AG10803 (cell line): Measurements from ENCODE around the gene GOLGA8B.
"Not testable (repeated sequence)": the region's sequence is repeated elsewhere in the genome, so short reads cannot be mapped to it uniquely, and the experiment has no call there.

Experiments used
- DNase-seq: peaks from one replicate; pipeline ENCODE4 v3.0.0; 2010; ENCODE audit warnings: low read depth
- H3K4me3 ChIP-seq: 2 replicates; pipeline ENCODE4 v1.5.1; 2011; ENCODE audit warnings: mild to moderate bottlenecking, low read length, control low read depth
- CTCF ChIP-seq: conservative IDR thresholded peaks from 2 replicates; pipeline ENCODE4 v1.5.1; 2011; ENCODE audit warnings: mild to moderate bottlenecking, low read length, control low read depth, inconsistent platforms

Gene GOLGA8B

DNA sequence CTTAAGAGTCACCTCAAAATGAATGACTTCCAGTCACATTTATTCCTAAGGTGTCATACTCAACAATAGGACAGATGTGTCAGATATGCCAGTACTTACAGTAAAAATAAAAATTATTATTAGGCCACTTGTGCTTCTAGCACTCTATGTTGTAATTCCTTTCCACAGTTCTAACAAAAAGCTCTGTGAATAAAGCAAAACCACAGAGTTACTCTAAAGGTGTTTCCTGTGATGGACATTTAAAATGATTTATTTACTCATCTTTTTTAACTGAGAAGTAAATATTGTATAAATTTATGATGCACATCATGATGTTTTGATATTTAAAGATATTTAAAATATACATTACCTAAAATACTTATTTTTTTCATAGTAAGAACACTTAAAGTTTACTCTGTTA lies 13.9 kb upstream of the GOLGA8B start:
- no peak overlapping the region for H3K4me3 ChIP-seq
- no peak for TF ChIP-seq CTCF
- DNase-seq = no peak

DNA sequence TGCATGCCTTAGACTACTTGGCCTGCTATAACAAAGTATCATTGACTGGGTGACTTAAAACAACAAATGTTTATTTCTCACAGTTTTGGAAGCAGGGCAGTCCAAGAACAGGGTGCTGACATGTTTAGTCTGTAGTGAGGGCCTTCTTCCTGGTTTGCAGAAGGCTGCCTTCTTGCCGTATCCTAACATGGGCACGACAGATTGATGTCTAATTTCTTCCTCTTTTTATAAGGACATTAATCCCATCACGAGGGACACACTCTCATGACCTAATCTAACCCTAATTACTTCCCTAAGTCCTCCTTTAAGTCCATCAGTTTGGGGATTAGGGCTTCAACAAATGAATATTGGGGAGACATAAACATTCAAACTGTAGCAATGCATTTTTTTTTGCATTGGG lies 10.9 kb upstream of the GOLGA8B start:
- no peak for DNase-seq
- no peak overlapping the region for H3K4me3 ChIP-seq
- TF ChIP-seq CTCF = no peak

DNA sequence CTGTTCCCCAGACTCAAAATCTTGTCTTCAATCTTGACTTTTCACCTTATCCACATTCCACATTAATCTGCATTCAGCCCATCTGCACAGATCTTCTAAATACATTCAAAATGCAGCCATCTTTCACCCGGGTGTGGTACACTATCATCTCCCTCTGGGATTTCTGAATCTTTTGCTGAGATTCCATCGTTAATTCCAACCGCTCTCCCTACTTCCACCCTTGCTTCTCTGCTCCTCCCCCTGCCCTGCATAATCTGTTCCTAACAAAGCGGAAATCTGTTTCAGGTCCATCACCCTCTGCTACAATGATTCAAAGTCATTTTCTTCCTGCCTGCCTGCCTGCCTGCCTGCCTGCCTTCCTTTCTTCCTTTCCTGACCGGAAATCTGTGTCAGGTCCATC lies 7.9 kb upstream of the GOLGA8B start:
- no peak for TF ChIP-seq CTCF
- H3K4me3 ChIP-seq = no peak overlapping the region
- no peak for DNase-seq

DNA sequence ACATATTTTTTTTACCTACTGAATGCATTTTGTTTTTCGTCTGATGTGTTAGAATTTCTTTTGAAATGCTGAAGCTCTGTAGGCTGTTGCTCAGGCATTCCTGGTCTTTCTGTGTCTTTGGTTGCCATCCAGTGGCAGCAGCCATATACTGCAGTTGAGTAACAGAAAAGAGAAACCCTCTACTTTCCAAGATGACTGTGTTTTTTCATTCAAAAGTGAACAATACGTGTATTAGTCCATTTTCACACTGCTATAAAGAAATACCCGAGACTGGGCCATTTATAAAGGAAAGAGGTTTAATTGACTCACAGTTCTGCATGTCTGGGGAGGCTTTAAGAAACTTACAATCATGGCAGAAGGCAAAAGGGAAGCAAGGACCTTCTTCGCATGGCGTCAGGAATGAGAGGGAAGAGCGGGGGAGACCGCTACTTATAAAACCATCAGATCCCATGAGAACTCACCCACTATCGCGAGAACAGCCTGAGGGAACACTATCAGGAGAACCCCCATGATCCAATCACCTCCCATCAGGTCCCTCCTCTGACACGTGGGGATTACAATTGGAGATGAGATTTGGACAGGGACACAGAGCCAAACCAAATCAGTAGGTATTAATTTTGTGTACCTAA lies 4.7 kb upstream of the GOLGA8B start:
- H3K4me3 ChIP-seq = peak overlapping the region; percentile 50
- TF ChIP-seq CTCF = peak; percentile 91
- DNase-seq = peak; percentile 85

- not testable (repeated sequence) for H3K4me3 ChIP-seq, DNase-seq
Observed at GRCh38 chr15:34585966-34586365, 2.5 kb upstream of the GOLGA8B start.

- no peak for DNase-seq
- H3K4me3 ChIP-seq = no peak overlapping the region
- TF ChIP-seq CTCF = no peak
Observed at GRCh38 chr15:34584996-34585395, 1.5 kb upstream of the GOLGA8B start.

DNA sequence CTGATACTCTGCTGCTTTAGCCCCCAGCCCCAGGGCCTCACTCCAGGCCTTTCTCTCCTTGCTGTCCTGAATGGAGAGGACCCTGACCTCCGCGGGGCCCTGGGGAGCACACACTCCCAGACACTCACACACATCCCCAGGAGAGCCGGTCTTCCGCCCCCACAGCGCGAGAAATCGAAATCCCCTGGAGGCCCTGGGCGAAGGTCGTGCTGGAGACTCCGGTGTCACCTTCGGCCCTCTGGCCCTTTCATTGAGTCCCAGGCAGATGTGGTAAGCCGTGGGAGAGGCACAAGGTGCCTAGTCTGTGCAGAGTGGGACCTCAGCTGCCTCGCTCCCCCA lies 848 bp upstream of the GOLGA8B start:
- TF ChIP-seq CTCF = no peak
- DNase-seq = no peak
- peak overlapping the region; percentile 68 for H3K4me3 ChIP-seq
